ENCODE data around the gene SAMHD1. TPM values are rescaled to one million over a fixed set of nuclear protein-coding genes. Genes with fewer than 3 reads are reported as not detected.
"Not testable (repeated sequence)": the region's sequence is repeated elsewhere in the genome, so short reads cannot be mapped to it uniquely, and the experiment has no call there.

The SAMHD1 gene
- total and polyA plus RNA-seq, 2 donors (not counting 3 experiments of a cell fraction or from before 2014, with no cell fraction given), result 13.7 to 27.5 TPM

DNA sequence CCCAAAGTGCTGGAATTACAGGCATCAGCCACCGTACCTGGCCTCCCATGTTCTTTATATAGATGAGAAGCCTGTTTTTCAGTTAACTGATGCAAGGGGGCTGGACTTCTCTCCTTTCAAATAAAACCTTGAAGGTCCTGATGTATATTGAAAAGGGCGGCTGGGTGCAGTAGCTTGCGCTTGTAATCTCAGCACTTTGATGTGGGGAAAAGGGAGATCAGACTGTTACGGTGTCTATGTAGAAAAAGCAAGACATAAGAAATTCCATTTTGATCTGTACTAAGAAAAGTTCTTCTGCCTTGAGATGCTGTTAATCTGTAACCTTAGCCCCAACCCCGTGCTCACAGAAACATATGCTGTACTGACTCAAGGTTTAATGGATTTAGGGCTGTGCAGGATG is 16.1 kb upstream of the SAMHD1 start:
- DNase-seq (ENCODE audit: low read depth, low spot score) (no peak), FAIRE-seq (no peak)
- H3K9me3 ChIP-seq (replicated peaks; ENCODE audit: control insufficient read depth, insufficient read depth, low read length), result no peaks in the 10 kb centered on the region
- no TSS peak for BruUV-seq (replicated peaks)
- H3K79me2 ChIP-seq (ENCODE audit: control insufficient read depth, insufficient read depth, low read length), result no peaks in the 10 kb centered on the region
- dilution Hi-C loops (cut with MboI; ENCODE audit: extremely low pct_ligation_motif_present, low sequenced_read_pairs), result no loop called here
- no peak overlapping the region for H2AFZ ChIP-seq (ENCODE audit: low read depth, low read length)
- H3K4me2 ChIP-seq (ENCODE audit: insufficient read depth, low read length), result no peak overlapping the region
- TF ChIP-seq, protein P1, sequence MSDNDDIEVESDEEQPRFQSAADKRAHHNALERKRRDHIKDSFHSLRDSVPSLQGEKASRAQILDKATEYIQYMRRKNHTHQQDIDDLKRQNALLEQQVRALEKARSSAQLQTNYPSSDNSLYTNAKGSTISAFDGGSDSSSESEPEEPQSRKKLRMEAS (IDR thresholded peaks at IDR 0.05; ENCODE audit: insufficient read depth, insufficient read length), result no peak
- no peak for TF ChIP-seq JUN (IDR thresholded peaks at IDR 0.05; ENCODE audit: borderline replicate concordance, insufficient read depth, insufficient read length, low read depth)
- TF ChIP-seq GATA2 (IDR thresholded peaks at IDR 0.05; ENCODE audit: insufficient read depth, insufficient read length, low read depth, low read length), result no peak
- TF ChIP-seq POLR2AphosphoS5 (IDR thresholded peaks at IDR 0.05; ENCODE audit: insufficient read depth, low read depth, low read length), result no peak
- TF ChIP-seq EZH2 (IDR thresholded peaks at IDR 0.05; ENCODE audit: borderline replicate concordance, low read depth, low read length, severe bottlenecking), result no peak
- TF ChIP-seq, protein P2, sequence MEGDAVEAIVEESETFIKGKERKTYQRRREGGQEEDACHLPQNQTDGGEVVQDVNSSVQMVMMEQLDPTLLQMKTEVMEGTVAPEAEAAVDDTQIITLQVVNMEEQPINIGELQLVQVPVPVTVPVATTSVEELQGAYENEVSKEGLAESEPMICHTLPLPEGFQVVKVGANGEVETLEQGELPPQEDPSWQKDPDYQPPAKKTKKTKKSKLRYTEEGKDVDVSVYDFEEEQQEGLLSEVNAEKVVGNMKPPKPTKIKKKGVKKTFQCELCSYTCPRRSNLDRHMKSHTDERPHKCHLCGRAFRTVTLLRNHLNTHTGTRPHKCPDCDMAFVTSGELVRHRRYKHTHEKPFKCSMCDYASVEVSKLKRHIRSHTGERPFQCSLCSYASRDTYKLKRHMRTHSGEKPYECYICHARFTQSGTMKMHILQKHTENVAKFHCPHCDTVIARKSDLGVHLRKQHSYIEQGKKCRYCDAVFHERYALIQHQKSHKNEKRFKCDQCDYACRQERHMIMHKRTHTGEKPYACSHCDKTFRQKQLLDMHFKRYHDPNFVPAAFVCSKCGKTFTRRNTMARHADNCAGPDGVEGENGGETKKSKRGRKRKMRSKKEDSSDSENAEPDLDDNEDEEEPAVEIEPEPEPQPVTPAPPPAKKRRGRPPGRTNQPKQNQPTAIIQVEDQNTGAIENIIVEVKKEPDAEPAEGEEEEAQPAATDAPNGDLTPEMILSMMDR (IDR thresholded peaks at IDR 0.05; ENCODE audit: extremely low read depth in 1 of 2, insufficient read depth in 1 of 2, low read depth in 1 of 2, low read length in 2 of 2), result no peak
- no peak for TF ChIP-seq FOS (IDR thresholded peaks at IDR 0.05; ENCODE audit: borderline replicate concordance, insufficient read depth, low read length)
- ChIA-PET POLR2A (no interaction called here), CTCF (no interaction called here)
- no peaks in the 10 kb centered on the region for H3K9me1 ChIP-seq (replicated peaks; ENCODE audit: control insufficient read depth, extremely low read depth, insufficient read depth, low read length)
- no peaks in the 10 kb centered on the region for H3K27me3 ChIP-seq (ENCODE audit: control insufficient read depth in 2 of 2, insufficient read depth in 2 of 2, low read length in 2 of 2)
- intact Hi-C loops (cut with micrococcal nuclease), result no loop called here
- H3K27ac ChIP-seq (ENCODE audit: insufficient read depth, low read depth, low read length), result no peak overlapping the region
- no peaks in the 10 kb centered on the region for H4K20me1 ChIP-seq (replicated peaks; ENCODE audit: control insufficient read depth, extremely low read depth, insufficient read depth, low read length)
- H3K4me1 ChIP-seq (ENCODE audit: control insufficient read depth, extremely low read depth, insufficient read depth, low read length), result no peaks in the 10 kb centered on the region
- H3K9ac ChIP-seq (replicated peaks; ENCODE audit: extremely low read depth, insufficient read depth, low read length), result no peak overlapping the region
- no peak overlapping the region for H3K4me3 ChIP-seq (replicated peaks in 1 of 3; ENCODE audit: insufficient read depth in 1 of 3, low read depth in 1 of 3, low read length in 3 of 3)
- no peaks in the 10 kb centered on the region for H3K36me3 ChIP-seq (ENCODE audit: control insufficient read depth in 2 of 2, extremely low read depth in 1 of 2, insufficient read depth in 2 of 2, low read length in 2 of 2)

DNA sequence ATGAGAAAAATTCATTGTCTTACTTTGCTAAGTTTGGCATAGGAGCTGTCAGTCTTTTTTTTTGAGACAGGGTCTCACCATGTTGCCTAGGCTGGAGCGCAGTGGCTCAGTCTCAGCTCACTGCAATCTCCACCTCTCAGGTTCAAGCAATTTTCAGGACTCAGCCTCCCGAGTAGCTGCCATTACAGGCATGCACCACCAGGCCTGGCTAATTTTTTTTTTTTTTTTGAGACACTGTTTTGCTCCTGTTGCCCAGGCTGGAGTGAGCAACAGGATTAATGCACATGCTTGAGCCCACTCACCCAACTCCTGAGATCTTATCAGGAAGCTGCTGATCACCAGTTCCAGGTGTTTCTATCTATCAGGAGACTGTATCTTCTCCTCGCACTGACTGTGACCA is 15.5 kb upstream of the SAMHD1 start:
- CTCF ChIA-PET; BruUV-seq (replicated peaks); H3K36me3 ChIP-seq (ENCODE audit: control insufficient read depth in 2 of 2, extremely low read depth in 1 of 2, insufficient read depth in 2 of 2, low read length in 2 of 2): not testable (repeated sequence)

DNA sequence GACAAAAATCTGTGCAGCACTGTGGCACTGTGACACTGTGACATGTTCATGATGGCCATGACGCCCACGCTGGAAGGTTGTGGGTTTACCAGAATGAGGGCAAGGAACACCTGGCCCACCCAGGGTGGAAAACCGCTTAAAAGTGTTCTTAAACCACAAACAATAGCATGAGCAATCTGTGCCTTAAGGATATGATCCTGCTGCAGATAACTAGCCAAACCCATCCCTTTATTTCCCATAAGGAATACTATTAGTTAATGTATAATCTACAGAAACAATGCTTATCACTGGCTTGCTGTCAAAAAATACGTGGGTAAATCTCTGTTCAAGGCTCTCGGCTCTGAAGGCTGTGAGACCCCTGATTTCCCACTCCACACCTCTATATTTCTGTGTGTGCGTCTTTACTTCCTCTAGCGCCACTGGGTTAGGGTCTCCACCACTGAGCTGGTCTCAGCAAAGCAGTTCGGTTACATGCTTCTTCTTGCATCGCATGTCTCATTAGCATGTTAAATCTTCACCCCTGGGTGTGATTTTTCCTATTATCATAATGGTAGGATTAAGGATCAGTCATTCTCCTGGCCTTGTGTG is 10.9 kb upstream of the SAMHD1 start:
- H4K20me1 ChIP-seq (replicated peaks; ENCODE audit: control insufficient read depth, extremely low read depth, insufficient read depth, low read length); H3K4me3 ChIP-seq (replicated peaks in 1 of 3; ENCODE audit: insufficient read depth in 1 of 3, low read depth in 1 of 3, low read length in 3 of 3); H3K4me1 ChIP-seq (ENCODE audit: control insufficient read depth, extremely low read depth, insufficient read depth, low read length); BruUV-seq (replicated peaks); H3K9me1 ChIP-seq (replicated peaks; ENCODE audit: control insufficient read depth, extremely low read depth, insufficient read depth, low read length); H2AFZ ChIP-seq (ENCODE audit: low read depth, low read length); H3K36me3 ChIP-seq (ENCODE audit: control insufficient read depth in 2 of 2, extremely low read depth in 1 of 2, insufficient read depth in 2 of 2, low read length in 2 of 2); H3K9ac ChIP-seq (replicated peaks; ENCODE audit: extremely low read depth, insufficient read depth, low read length); H3K27ac ChIP-seq (ENCODE audit: insufficient read depth, low read depth, low read length); H3K79me2 ChIP-seq (ENCODE audit: control insufficient read depth, insufficient read depth, low read length); H3K27me3 ChIP-seq (ENCODE audit: control insufficient read depth in 2 of 2, insufficient read depth in 2 of 2, low read length in 2 of 2); FAIRE-seq; intact Hi-C loops (cut with micrococcal nuclease); H3K4me2 ChIP-seq (ENCODE audit: insufficient read depth, low read length); H3K9me3 ChIP-seq (replicated peaks; ENCODE audit: control insufficient read depth, insufficient read depth, low read length); dilution Hi-C loops (cut with MboI; ENCODE audit: extremely low pct_ligation_motif_present, low sequenced_read_pairs); POLR2A ChIA-PET; CTCF ChIA-PET; DNase-seq (ENCODE audit: low read depth, low spot score): not testable (repeated sequence)

More for the DNA sequence above, 15.5 kb upstream of the SAMHD1 start:
- H3K9ac ChIP-seq (replicated peaks; ENCODE audit: extremely low read depth, insufficient read depth, low read length); H3K27me3 ChIP-seq (ENCODE audit: control insufficient read depth in 2 of 2, insufficient read depth in 2 of 2, low read length in 2 of 2); H3K27ac ChIP-seq (ENCODE audit: insufficient read depth, low read depth, low read length); H3K9me3 ChIP-seq (replicated peaks; ENCODE audit: control insufficient read depth, insufficient read depth, low read length); H3K9me1 ChIP-seq (replicated peaks; ENCODE audit: control insufficient read depth, extremely low read depth, insufficient read depth, low read length); FAIRE-seq; H3K4me1 ChIP-seq (ENCODE audit: control insufficient read depth, extremely low read depth, insufficient read depth, low read length); POLR2A ChIA-PET; H3K79me2 ChIP-seq (ENCODE audit: control insufficient read depth, insufficient read depth, low read length); dilution Hi-C loops (cut with MboI; ENCODE audit: extremely low pct_ligation_motif_present, low sequenced_read_pairs); H3K4me2 ChIP-seq (ENCODE audit: insufficient read depth, low read length); H4K20me1 ChIP-seq (replicated peaks; ENCODE audit: control insufficient read depth, extremely low read depth, insufficient read depth, low read length); H3K4me3 ChIP-seq (replicated peaks in 1 of 3; ENCODE audit: insufficient read depth in 1 of 3, low read depth in 1 of 3, low read length in 3 of 3); DNase-seq (ENCODE audit: low read depth, low spot score); intact Hi-C loops (cut with micrococcal nuclease); H2AFZ ChIP-seq (ENCODE audit: low read depth, low read length): not testable (repeated sequence)
